CD4-positive, alpha-beta T cell treated with Interleukin-2 at 100 ng/mL for 4 hours (primary cell): ENCODE measurements around the gene MOB3C.
A peak's percentile ranks its signal among the peaks of the same experiment; 100 is the strongest.

Experiments
- DNase-seq: peaks from one replicate; pipeline ENCODE4 v3.0.0-alpha.2; 2020; ENCODE audit warnings: low spot score

Gene MOB3C

DNA sequence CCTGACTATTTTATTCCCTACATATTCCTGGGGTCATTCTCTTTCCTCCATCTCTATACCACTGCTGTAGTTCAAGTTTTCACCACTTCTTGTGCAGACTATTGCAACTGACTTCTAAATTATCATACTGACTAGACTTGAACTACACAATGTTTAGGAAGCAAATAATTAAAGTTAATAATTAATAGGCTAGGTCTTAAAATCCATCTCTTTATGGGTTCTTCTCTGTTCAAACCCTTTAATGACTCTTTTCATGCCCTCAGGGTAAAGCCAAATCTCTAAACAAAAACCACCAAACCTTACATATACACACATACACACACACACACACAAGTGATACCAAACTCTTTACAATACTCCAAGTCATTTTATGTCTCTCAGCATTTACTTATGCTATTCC, 22.3 kb upstream of the MOB3C start:
- no peak for DNase-seq

DNA sequence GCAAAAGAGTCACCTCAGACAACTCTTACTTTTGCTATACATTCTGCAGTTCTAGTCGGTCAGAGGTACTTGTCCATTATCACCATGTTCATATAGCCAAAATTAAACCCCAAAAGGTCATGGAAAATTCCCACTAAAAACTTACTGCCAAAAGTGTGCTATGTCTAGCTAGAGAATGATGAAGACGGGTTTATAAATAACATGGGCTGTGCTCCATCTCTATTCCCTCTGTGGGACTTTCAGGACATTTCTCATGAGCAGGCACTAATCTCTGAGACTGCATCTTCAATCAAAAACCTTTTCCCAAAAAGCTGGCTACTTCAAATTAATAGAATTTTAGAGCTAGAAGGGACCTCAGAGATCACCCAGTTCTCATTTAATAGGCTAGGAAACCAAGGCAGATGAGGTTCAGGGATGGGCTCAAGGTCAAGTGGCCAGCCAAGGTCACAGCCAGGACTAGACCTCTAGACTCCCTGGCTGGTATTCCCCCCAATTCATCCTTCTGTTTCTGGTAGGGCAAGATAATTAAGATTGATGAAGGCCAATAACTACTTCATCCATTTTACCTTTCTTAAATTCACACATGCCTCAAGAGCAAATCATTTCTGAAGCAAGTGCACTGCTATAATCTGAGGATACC, 21.0 kb upstream of the MOB3C start:
- no peak for DNase-seq

DNA sequence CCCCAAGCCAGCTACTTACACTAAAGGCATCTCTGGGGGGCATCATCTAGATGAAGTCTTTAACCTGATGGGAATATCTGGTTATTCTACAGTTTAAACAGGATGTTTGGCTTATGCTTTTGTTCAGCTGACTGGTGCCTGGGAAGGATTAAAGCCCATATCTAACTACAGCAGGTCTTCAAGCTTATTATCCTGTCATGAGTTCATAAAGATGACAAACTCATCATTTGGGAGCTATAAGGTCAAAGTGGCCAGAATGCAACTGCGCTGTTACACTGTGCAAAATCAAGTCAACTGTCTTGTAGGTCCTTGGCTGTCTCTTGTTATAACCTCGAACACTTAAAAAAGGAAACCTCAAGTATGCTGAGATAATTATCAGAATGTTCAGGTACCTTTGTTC, 18.6 kb upstream of the MOB3C start:
- DNase-seq, result no peak

DNA sequence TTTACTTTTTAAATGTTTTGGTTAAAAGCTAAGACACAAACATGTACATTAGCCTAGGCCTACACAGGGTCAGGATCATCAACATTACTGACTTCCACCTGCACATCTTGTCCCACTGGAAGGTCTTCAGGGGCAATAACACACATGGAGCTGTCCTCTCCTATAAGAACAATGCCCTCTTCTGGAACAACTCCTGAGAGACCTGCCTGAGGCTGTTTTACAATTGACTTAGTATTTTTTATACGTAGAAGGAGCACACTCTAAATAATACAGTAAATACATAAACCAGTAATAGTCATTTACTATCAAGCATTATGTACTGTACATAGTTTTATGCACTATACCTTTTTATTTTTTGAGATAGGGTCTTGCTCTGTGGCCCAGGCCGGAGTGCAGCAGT, 14.1 kb upstream of the MOB3C start:
- no peak for DNase-seq

DNA sequence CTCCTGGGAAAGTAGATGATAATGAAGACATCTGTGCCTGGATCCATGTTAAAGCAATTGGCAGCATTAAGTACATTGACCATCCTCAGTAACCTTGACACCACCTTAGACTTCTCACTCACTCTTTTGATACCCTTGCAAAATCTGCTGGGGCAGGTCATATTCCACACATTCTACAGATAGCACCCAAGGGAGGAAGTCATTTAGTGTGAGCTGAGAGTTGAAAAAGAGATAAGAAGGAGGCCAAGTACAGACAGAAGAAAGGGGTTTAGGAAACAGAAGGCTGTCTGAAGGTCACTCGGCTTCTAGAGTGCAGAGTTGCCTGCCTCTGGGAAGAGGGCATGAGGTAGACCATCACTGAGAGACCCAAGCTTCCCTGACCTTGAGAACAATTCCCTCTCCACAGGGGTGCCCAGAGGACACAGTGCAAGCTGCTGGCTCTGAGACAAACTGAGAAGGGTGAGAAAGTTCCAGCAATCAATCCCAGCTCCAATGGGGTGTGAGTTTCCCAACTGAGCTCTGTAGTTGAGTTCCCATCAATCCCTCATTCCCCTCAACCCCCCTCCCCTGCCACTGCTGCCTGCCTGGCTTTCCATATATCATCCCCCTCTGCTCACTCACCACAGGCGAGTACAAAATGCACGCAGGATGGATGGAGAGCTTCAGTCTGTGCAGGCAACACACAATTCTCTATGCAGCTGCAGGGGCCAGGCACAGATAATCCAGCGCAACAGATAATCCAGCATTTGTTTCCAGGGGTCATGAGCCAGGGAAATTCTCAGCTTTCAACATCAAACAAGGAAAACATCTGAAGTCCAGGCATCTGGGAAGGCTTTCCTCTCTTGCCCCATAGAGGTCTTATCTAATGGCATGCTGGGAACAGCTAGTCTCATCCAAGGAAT, 7.4 kb upstream of the MOB3C start:
- no peak for DNase-seq

DNA sequence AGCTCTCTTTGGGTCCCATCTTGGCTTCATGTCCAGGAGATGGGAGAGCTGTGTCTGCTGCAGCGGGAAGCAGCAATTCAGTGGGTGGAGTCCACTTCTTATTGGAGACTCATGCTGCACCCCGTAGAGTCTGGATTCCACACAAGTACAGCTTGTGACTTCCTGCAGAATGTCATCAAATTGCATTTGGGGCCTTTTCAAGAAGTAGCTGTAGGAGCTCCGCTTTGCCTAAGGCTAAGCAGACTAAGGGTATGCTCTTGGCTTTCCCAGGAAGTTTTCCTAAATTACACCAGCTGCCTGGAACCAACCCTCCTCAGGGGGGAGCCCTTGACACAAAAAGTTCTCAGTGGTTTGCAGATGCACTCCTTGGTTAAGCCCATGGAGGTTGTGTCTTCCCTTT, 5.7 kb upstream of the MOB3C start:
- DNase-seq, result no peak

DNA sequence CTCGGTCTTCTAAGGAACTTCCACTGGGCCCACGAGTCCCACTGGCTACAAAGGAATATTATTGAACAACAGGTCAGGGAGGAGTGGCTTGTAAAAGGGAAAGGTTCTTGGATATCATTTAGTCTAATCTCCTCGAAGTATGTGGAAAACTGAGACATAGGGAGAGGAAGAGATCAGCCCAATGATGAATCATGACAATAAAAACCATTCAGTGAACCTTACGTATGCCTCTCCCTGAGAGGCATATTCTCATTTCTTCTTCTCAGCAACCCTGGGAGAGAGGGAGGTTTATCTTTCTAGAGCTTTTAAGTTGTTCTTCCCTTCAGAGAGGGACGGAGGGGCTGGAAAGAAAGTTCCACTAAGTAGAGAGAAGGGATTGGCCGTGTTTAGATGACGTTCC, 5.3 kb upstream of the MOB3C start:
- DNase-seq, result no peak

DNA sequence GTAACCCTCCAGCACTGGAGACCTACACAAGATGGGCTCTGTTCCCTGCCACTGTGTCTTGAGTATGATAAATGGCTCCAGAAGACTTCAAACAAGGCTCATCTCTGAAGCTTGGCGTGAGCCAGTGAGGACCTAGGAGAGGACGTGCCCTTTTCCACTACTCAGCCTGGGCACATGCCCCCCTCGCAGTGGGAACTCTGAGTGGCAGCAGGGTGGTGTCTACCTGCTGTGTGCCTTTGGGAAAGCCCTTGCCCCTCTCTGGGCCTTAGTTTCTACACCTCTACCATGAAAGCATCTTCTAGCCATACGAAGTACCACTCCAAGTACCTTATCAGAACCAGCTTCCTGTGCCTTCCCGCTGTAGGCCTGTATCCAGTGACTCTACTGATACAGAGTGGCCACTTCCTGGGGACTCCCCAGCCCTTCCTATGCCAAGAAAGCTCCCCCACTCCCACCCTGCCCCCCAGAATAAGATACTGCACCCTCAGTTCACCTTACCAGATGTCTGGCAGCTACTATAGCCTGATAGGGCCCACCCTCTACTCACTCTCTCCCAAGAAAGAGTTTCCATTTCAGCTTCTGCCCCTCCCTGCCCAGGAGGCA, 3.1 kb upstream of the MOB3C start:
- no peak for DNase-seq

DNA sequence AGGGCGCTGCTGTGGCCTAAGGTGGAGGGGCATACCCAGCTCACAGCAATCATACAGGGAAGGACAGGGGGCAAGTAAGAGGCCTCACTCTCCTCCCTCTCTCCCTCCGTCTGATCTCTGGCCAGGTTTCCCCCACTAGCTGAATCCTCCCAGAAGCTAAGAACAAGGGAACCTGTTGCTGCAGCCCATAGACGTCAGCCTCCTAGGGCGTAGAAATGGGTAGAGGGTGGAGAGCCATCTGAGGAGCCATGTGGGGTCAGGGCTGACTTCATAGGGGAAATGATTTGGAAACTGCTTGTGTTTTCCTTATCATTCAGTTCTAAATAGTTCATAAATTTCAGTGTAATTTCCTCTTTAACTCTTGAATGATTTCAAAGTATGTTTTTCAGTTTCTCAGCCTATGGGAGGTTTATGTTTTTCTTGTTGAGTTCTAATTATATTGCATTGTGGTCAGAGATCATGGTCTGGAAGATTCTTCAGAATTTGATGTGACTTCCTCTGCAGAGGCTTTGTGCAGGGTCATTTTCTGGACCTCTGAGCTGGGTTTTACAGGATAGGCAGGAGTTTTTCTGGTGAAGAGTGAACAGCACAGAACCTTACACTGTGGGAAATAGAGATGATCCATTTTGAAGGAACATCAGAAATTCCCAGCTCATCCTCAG, 2.3 kb upstream of the MOB3C start:
- no peak for DNase-seq

DNA sequence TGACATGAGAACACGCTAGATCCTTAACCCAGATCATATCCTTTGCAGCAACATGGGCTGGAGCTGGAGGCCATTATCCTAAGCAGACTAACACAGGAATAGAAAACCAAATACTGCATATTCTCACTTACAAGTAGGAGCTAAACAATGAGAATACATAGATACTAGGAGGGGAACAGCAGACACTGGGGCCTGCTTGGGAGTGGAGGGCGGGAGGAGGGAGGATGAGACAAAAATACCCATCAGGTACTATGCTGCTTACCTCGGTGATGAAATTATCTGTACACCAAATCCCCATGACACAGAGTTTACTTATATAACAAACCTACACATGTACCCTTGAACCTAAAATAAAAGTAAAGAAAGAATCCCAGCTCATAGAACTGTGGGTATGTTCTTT, 1.2 kb upstream of the MOB3C start:
- DNase-seq, result no peak

DNA sequence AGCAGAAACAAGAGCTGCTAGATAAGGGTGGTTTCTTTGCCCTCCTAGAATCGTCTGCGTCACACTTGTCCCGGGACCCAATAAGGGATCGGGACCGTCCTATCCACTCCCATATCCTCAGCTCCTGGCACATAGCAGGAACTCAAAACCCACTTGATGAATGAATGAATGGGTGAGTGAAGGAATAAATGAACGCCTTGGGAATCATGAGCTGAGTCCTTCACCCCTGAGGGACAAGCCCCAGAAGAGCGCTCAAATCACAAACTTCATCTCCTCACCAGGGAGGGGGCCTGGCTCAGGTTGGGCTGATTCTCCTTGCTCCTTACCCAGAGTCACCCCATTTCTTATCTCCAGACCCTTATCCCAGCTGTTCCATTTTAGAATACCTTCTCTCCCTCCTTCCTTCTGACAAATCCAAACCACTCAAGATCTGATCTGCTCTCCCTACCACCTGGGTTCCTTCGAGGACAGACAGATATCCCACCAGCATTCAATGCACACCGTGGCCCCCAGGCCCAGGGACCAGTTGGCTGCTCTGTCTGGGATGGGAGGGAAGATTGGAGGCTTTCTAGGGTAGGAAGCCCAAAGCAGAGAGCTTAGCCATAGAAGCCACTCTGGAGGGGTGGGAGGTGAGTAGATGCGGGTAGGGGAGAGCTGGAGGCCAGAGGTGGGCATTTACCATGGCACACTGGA, 643 bp upstream of the MOB3C start:
- no peak for DNase-seq

DNA sequence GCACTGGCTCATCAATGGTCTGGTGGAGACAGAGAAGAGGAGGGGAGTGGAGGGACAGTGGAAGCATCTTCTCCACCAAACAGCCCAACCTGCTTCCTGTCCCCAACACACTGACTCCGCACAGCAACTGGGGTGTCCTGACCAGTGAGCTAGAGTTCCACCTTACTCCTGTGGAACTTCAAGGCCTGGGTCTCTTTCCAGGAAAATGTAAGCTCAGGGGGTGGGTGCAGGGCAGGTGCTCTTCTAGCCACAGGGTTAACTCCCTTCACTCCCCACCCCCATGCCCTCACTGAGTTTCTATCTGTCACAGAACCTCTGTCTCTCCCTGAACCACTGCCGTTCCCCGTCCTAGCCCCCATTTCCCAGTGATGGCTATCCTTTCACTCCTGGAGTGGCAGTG, 876 bp downstream of the MOB3C start:
- no peak for DNase-seq

DNA sequence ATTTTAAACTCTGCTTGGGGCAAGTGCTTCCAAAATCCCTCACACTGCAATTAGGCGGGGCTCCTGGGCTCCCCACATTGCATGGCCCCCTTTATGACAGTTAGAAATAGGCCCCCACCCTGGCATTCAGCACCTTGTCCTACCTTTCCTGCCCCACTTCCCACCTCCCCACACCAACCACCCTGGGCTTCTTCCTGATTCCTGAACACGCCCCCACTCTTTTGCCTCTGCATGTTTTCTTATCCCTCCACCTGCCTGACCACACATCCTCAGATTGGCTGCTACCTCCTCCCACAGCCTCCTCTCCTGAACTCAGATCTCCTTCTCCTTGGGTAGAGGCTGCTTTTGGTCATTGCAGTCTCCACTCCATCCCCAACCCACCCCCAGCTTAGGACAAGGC, 1.5 kb downstream of the MOB3C start:
- no peak for DNase-seq

DNA sequence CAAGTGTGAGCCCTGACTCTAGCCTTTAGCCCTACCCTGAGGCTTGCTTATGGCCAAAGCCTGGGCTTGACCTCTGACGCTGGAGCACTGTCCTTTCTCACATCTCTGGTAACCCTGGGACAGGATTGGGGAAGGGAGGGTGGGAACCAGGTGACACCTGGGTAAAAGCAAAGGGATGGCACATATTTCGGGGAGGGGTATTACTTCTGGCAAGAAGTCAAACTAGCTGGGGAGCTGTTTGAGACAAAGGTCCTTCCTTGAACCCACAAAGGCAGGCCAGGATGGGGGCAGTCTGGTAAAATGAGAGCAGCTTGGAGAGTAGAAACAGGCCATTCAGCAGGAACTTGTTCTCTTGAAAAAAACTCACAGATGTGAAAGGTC, 2.0 kb downstream of the MOB3C start:
- DNase-seq, result no peak

DNA sequence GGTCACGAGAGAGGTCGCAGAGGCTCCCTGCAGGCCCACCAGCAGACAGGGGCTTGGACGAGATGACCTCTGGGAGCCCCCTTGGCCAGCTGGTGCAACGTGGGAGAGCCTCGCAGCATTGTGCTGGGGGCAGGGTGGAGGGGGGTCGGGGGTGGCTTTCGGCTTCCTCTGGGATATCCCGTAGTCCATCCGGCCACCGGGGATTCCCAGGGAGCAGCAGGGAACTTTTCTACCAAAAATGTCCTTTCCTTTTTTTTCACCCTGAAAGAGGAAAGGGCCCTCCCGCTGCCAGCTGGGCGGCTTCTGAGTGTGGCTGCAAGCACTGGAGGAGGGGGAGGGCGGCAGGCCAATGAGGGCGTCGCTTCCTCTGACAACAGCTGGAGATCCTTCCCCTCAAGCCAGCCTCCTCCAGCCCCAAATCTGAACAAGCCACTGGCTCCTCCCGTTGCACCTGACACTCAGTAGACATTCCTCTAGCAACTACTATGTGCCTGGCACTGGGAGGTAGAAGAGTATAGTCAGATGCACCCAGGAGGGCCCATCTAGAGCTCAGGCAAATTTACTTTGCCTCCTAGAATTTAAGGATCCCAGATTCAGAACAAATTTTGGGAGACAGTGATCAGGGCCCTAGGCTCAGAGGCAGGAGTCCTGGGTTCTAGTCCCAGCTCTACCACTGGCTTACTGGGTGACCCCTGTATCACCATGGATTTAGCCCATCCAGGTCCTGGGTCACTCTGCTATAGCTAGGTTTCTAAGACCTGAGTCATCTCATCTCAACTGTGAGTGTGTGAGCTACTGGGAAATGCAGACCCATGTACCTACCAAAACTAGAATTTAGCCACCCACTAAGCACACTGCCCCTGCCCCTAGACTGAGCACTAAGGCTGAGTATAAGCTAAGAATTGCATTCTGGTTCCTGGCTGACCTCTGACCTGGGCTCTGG, 2.7 kb downstream of the MOB3C start:
- peak; percentile 14 for DNase-seq

DNA sequence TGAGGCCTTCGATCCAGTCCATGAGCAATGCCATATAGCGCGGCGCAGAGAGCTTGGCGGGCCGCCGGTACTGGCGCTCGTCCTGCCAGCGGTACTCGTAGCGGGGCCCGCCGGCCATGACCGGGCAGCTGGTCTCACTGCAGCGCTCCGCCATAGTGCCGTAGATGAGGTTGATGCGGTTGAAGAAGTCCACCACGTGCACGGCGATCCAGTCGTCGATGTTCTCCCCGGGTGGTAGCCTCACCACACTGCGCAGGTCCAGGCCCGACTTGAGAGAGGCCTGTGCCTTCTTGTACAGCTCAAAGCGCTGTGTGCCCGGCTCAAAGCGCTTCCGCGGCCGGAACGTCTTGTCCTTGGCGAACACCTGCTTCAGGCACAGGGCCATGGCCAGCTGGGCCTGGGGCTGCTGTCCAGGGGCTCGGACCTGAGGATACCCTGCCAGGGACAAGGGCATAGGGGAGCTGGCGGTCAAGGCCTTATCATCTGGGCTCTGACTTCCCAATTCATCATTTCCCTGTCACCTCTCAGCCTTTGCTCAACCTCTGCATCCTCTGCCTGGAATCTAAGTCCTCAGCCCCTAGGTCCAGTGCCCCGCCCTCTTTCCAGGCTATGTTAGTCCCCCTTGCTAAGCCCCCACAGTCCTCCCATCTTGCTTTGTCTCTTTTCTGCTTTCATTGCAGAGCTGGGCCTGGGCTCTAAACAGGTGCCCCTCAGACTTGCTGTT, 3.5 kb downstream of the MOB3C start:
- DNase-seq, result no peak

DNA sequence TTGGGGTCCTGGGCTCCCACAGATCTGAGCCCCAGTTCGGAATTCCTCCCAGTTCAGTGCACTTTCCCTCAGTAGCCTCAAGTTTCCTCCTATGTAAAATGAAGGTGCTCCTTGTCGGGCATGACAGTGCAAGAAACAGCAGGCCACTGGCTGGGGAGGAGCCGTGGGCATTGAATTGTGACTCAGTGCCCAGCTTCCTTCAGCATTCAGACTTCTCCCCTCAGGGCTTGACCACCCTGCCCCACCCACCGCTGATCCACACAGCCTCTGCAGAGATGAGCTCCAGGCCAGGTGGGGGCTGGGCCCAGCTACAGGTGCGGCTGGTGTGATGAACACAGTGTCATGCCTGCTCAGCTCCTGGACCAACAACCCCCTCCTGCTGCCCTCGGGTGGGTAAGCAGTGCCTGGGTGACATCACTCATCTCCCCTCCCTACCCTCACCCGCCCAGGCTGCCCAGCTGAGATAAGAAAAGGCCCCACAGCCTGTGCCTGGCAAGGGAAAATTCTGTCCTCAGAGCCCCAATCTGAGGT, 4.9 kb downstream of the MOB3C start:
- DNase-seq, result no peak

DNA sequence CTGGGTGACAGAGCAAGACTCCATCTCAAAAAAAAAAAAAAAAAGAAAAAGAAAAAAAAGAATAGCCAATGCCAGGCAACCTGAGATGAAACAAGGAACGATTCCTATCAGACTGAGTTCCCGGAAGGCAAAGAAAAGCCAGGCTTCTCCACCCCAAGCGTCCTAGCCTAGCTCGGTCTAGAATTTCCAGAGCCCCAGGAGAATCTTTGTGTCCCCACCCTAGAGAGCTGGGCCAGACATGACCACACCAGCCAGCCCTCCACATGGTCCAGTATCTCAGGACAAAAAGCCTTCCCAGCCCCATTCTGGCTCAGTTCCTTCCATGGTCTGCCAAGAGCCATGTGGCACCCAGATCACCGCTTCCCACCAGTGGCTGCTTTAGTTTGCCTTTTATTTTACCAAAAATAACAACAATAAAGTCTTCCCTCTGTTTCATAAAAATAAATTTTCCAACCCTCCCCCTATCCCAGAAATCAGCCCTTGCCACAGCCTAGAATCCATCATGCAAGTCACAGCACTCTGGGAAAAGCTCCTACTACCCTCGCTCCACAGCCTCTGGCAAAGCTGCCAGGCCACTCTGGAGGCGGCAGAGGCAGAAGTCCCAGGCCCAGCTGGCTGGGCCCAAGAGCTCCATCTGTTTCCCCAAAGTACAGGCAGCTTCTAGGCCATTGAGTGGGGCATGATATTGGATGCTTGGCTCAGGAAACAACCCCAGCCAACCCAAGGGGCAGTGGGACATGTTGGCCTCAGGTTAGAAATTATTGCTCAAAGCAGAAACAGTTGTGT, 9.1 kb downstream of the MOB3C start:
- DNase-seq, result no peak

DNA sequence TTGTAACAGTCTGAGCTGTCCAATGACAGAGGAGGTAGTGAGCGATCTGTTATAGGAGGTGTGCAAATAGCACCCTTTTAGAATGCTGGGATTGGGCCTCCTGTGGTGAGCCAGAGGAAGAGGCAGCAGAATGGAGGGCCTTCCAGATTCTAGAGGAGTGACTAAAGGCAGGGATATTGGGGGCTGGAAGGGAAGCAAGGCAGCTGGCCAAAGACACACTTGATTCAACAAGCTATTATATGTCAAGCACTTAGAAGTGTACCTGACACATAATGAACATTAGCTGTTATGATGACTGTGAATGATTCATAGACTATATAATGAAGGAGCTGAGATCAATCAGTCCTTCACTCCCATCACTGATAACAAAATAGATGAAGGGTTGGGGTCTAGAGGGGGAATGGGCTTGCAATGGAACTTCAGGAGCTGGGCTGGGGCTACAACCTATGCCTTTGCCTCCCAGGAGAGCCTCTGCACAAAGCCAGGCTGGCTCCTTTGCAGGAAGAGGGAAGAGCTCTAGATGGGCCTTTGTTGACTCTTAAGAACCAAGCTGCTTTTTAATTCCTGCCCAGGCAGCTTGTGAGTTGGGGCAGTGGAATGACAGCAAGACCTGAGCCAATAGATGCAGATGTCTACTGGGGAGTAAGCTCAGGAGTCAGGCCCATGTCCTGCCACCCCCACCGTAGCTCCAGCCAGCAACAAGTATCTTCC, 10.2 kb downstream of the MOB3C start:
- DNase-seq, result no peak
